Measurements from ENCODE around the gene CYP26B1.

GRCh38 chr2:72142570-72143440, 4.9 kb downstream of the CYP26B1 start:
- no peak for TF ChIP-seq POLR2A (IDR thresholded peaks at IDR 0.05)
- TF ChIP-seq CTCF (IDR thresholded peaks at IDR 0.05) = no peak

All from testis (tissue), 2 donors.